ENCODE results near the gene ZNF277. TPM values are rescaled to one million over a fixed set of nuclear protein-coding genes. Genes with fewer than 3 reads are reported as not detected.

The ZNF277 gene
- total RNA-seq, 1 experiment from 2014 or later = 21.3 TPM

DNA sequence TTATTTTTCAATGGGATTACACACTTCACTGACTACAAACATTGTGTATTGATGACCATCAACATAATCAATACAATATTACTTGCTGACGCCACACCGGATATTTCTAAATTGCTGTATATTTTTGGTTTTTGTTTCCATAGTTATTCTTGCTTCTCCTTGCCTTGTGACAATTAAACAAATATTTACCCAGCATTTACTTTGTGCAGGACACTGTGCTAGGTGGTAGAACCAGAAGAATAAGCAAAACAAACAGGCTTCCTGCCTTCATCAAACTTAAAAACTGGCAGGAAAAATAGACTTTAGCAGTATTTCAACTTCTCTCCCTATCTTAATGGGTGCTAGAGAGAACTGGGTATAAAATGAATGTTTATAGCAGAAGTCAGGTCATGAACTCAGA lies 50.6 kb downstream of the ZNF277 start (continued):
- TF ChIP-seq, protein P1, sequence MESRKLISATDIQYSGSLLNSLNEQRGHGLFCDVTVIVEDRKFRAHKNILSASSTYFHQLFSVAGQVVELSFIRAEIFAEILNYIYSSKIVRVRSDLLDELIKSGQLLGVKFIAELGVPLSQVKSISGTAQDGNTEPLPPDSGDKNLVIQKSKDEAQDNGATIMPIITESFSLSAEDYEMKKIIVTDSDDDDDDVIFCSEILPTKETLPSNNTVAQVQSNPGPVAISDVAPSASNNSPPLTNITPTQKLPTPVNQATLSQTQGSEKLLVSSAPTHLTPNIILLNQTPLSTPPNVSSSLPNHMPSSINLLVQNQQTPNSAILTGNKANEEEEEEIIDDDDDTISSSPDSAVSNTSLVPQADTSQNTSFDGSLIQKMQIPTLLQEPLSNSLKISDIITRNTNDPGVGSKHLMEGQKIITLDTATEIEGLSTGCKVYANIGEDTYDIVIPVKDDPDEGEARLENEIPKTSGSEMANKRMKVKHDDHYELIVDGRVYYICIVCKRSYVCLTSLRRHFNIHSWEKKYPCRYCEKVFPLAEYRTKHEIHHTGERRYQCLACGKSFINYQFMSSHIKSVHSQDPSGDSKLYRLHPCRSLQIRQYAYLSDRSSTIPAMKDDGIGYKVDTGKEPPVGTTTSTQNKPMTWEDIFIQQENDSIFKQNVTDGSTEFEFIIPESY (IDR thresholded peaks at IDR 0.05; ENCODE audit: extremely low read depth, insufficient replicate concordance, low read length) = no peak
- TF ChIP-seq, protein P2, sequence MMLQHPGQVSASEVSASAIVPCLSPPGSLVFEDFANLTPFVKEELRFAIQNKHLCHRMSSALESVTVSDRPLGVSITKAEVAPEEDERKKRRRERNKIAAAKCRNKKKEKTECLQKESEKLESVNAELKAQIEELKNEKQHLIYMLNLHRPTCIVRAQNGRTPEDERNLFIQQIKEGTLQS (IDR thresholded peaks at IDR 0.05) = no peak

DNA sequence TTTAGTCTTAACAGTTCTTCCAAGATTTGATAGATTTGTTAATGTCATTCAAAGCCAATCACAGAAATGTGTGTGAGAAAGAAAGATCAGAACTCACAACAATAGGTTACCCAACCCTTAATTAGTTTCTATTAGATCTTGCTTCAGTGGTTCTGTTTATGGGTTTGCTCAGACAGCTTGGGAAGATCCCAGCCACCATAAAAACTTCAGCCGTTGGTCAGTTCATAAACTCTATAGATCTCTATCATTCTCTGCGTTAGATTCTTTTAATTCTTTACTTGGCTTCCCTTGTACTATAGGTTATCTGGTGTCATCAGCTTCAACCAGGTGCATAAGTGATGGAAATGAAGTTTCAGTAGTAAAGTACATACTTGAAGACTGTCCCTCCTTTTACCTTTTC lies 54.4 kb downstream of the ZNF277 start:
- ATAC-seq (no peak), DNase-seq (ENCODE audit: low read depth, low spot score) (no peak)
- no peaks in the 10 kb centered on the region for H3K36me3 ChIP-seq (ENCODE audit: control insufficient read depth in 1 of 2, insufficient read depth in 2 of 2, low read length in 2 of 2)
- no peak overlapping the region for H3K9ac ChIP-seq (ENCODE audit: low read length)
- no peak overlapping the region for H3K4me2 ChIP-seq (ENCODE audit: low read length)
- CTCF ChIA-PET = no interaction called here
- no peak overlapping the region for H2AFZ ChIP-seq (ENCODE audit: low read depth, low read length, poor library complexity, severe bottlenecking)
- no peak overlapping the region for H3K4me3 ChIP-seq (replicated peaks in 1 of 2; ENCODE audit: low read depth in 1 of 2, low read length in 2 of 2)
- no TSS peak for BruUV-seq (replicated peaks)
- POLR2A ChIA-PET = no interaction called here
- H3K4me1 ChIP-seq (ENCODE audit: control insufficient read depth in 1 of 2, insufficient read depth in 2 of 2, low read length in 2 of 2) = no peaks in the 10 kb centered on the region
- no peaks in the 10 kb centered on the region for H3K79me2 ChIP-seq (ENCODE audit: insufficient read depth, low read length)
- no peaks in the 10 kb centered on the region for H4K20me1 ChIP-seq (ENCODE audit: insufficient read depth)
- H3K9me3 ChIP-seq (ENCODE audit: control insufficient read depth in 1 of 2, insufficient read depth in 1 of 2, low read depth in 1 of 2, low read length in 2 of 2) = no peaks in the 10 kb centered on the region
- H3K27me3 ChIP-seq (ENCODE audit: insufficient read depth, low read length) = no peaks in the 10 kb centered on the region
- no peak overlapping the region for H3K27ac ChIP-seq (ENCODE audit: low read depth, low read length)
- H3K9me2 ChIP-seq (ENCODE audit: insufficient read depth) = no peaks in the 10 kb centered on the region
- RAD21 ChIA-PET (ENCODE audit: low non-redundant PET in 1 of 2, low total read pairs in 2 of 2, uncharacterized antibody in 2 of 2, unreplicated experiment in 2 of 2) = no interaction called here
- intact Hi-C loops (cut with micrococcal nuclease) = no loop called here
- no peak for TF ChIP-seq EZH2phosphoT487 (IDR thresholded peaks at IDR 0.05; ENCODE audit: borderline replicate concordance)
- TF ChIP-seq, protein P3, sequence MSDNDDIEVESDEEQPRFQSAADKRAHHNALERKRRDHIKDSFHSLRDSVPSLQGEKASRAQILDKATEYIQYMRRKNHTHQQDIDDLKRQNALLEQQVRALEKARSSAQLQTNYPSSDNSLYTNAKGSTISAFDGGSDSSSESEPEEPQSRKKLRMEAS (IDR thresholded peaks at IDR 0.05) = no peak
- TF ChIP-seq ZNF274 (IDR thresholded peaks at IDR 0.05; ENCODE audit: low read depth, low read length) = no peak
- no peak for TF ChIP-seq FOSL1 (IDR thresholded peaks at IDR 0.05; ENCODE audit: low read depth)
- no peak for TF ChIP-seq YY1 (IDR thresholded peaks at IDR 0.05; ENCODE audit: extremely low read depth, insufficient replicate concordance, low read depth, low read length)
- TF ChIP-seq POLR2AphosphoS5 (IDR thresholded peaks at IDR 0.05; ENCODE audit: low read depth, low read length) = no peak
- TF ChIP-seq CEBPB (IDR thresholded peaks at IDR 0.05; ENCODE audit: low read depth) = no peak
- TF ChIP-seq ZFX (IDR thresholded peaks at IDR 0.05) = no peak
- no peak for TF ChIP-seq SIN3A (IDR thresholded peaks at IDR 0.05; ENCODE audit: low read depth)
- no peak for TF ChIP-seq TCF7L2 (IDR thresholded peaks at IDR 0.05; ENCODE audit: borderline replicate concordance, extremely low read depth, insufficient read depth, insufficient read length)
- TF ChIP-seq ELF1 (IDR thresholded peaks at IDR 0.05; ENCODE audit: borderline replicate concordance, low read depth) = no peak
- no peak for TF ChIP-seq RAD21 (IDR thresholded peaks at IDR 0.05; ENCODE audit: low read depth)
- TF ChIP-seq, protein P4, sequence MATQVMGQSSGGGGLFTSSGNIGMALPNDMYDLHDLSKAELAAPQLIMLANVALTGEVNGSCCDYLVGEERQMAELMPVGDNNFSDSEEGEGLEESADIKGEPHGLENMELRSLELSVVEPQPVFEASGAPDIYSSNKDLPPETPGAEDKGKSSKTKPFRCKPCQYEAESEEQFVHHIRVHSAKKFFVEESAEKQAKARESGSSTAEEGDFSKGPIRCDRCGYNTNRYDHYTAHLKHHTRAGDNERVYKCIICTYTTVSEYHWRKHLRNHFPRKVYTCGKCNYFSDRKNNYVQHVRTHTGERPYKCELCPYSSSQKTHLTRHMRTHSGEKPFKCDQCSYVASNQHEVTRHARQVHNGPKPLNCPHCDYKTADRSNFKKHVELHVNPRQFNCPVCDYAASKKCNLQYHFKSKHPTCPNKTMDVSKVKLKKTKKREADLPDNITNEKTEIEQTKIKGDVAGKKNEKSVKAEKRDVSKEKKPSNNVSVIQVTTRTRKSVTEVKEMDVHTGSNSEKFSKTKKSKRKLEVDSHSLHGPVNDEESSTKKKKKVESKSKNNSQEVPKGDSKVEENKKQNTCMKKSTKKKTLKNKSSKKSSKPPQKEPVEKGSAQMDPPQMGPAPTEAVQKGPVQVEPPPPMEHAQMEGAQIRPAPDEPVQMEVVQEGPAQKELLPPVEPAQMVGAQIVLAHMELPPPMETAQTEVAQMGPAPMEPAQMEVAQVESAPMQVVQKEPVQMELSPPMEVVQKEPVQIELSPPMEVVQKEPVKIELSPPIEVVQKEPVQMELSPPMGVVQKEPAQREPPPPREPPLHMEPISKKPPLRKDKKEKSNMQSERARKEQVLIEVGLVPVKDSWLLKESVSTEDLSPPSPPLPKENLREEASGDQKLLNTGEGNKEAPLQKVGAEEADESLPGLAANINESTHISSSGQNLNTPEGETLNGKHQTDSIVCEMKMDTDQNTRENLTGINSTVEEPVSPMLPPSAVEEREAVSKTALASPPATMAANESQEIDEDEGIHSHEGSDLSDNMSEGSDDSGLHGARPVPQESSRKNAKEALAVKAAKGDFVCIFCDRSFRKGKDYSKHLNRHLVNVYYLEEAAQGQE (IDR thresholded peaks at IDR 0.05; ENCODE audit: low read depth) = no peak
- no peak for TF ChIP-seq SP1 (IDR thresholded peaks at IDR 0.05; ENCODE audit: low read depth)
- TF ChIP-seq, protein P1 (IDR thresholded peaks at IDR 0.05; ENCODE audit: extremely low read depth, insufficient replicate concordance, low read length) = no peak

Data from HCT116 (cell line).